ENCODE results near the gene SOX10. TPM values are rescaled to one million over a fixed set of nuclear protein-coding genes. Genes with fewer than 3 reads are reported as not detected.

SOX10 gene
- total RNA-seq, 1 donor from 2014 or later: 0.62 TPM

DNA sequence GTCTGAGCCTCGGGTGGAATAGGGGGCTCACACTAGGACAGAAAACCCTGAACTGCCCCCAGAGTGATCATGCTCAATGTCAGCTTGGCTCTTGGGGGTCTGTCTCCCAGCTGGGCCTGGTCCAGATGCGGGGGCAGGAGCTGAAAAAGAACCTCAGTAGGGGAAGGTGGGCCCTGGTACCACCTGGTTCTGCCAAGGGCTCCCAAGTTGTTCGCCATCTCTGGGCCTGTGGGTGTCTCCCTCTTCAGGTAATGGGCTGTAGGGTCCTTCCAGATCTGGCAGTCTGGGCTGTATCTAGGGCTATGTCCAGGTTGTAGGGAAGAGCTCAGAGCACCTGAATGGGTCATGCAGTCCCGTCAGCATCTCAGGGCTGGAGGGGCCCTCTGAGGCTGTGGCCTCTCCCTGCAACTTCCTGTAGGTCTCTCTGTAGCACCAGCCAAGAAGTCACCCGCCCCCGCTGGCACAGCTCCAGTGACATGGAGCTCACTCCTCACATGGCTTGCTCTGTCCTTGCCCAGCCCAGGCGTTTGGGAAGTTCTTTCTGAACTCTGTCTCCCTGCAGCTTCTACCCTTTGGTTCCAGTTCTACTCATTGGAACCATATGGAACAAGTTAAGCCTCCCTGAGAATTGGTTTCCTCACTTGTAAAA is 33.0 kb upstream of the SOX10 start:
- intact Hi-C loops (cut with DNase I): no loop called here
- DNase-seq (ENCODE audit: low spot score): peak; percentile 89

GRCh38 chr22:38016182-38017151 is 32.1 kb upstream of the SOX10 start:
- DNase-seq (ENCODE audit: low spot score): no peak
- intact Hi-C loops (cut with DNase I): no loop called here

DNA sequence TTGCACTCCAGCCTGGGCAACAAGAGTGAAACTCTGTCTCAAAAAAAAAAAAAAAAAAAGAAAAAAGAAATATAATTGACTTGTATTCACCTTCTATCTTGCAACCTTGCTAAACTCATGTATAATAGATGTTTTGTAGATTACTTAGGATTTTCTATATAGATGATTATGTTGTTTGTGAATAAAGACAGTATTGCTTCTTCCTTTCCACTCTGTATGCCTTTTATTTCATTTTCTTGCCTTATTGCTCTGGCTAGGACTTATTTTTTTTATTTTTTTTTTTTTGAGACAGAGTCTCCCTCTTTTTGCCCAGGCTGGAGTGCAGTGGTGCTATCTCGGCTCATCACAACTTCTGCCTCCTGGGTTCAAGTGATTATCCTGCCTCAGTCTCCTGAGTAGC is 29.7 kb upstream of the SOX10 start:
- no peak for DNase-seq (ENCODE audit: low spot score)
- intact Hi-C loops (cut with DNase I): no loop called here

- no peak for DNase-seq (ENCODE audit: low spot score)
- intact Hi-C loops (cut with DNase I): no loop called here
These were observed 28.3 kb upstream of the SOX10 start for GRCh38 chr22:38012604-38013072.

DNA sequence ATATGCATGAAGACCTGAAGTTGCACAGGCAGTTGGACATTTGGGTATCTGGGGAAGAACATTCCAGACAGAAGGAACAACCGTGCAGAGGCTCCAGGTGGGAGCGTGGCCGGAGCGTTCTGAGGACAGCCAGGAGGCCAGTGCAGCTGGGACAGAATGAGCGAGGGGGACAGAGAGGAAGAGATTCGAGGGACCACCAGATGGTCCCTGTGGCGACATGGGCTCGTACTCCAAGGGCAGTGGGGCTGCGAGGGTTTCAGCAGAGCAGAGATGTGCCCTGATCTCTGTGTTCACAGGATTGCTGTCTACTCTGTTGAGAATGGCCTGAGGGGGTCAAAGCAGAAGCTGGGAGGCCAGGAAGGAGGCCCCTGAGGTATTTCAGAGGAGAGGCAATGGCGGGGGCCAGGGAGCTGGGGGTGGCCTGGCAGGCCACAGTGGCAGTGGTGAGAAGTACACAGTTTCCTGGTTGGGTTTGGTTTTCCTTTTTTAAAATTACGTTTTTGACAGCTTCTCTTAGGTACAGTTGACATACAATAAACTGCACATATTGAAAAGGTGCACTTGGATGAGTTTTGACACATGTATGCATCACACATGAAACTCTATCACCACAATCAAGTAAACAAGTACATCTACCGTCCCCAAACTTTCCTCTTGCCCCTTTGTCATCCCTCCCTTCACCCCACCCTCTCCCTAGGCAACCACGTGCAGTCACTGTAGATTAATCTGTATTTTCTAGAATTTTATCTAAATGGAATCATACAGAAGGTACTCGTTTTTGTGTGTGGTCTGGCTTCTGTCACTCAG is 24.8 kb upstream of the SOX10 start:
- no peak for DNase-seq (ENCODE audit: low spot score)

GRCh38 chr22:38007330-38007902 is 23.1 kb upstream of the SOX10 start:
- no peak for DNase-seq (ENCODE audit: low spot score)
- intact Hi-C loops (cut with DNase I): no loop called here

More for the DNA sequence above, 24.8 kb upstream of the SOX10 start:
- intact Hi-C loops (cut with DNase I): no loop called here

DNA sequence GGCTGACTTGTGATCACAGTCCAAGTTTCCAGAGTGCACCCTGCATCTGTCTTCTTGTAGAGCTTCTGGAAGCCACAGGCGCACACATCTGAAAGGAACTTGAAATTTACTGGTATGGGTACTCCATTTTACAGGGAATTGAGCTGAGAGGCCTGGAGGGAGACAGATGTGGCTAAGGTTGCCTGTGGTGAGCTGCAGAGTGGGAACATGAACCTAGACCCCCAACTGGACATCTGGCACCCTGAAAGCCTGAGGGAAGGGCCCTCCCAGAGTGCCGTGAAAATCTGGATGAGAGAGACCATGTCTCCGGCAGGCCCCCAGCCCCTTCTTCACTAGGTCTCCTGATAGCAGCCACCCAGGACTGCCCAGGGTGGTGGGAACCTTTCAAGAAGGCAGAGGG is 22.6 kb upstream of the SOX10 start:
- intact Hi-C loops (cut with DNase I): no loop called here
- no peak for DNase-seq (ENCODE audit: low spot score)

DNA sequence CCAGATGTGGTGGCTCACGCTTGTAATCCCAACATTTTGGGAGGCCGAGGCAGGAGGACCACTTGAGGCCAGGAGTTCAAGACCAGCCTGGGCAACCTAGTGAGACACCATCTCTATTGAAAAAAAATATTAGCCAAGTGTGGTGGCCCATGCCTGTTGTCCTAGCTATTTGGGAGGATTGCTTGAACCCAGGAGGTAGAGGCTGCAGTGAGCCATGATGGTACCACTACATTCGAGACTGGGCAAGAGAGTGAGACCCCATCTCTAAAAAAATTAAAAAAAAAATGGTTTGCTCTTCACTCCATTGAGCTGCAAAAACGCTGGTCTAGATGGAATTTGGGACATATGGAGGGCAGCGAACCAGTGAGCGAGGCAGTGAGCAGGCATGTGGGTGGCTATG is 21.6 kb upstream of the SOX10 start:
- intact Hi-C loops (cut with DNase I): no loop called here
- no peak for DNase-seq (ENCODE audit: low spot score)

DNA sequence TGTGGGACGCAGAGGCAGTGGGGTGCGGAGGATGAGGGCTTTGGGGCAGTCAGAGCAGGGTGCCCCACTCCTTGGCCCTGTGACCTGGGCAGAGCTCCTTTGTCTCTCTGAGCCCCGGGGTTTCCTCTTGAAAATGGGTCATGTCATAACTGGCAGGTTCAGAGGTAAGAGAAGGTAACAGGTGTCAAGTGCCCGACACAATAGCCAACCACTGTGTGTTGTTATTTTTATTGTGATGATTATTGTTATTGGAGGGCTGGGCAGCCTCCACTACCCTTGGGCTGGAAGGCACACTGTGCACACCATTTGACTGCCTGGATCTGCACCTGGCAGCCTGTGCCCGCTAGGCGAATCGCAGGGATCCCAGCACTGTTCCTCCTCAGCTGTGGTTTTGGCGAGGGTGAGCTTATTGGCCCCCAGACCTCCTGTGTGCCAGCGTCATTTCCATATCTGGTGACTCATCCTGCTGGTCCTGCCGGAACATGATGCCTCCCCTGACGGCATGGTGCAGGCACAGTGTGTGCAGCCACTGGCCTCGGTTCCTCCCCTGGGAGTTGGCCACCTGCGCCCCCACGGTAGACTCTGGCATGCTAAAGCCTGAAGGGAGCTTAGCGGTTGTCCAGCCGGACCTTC is 15.4 kb upstream of the SOX10 start:
- DNase-seq (ENCODE audit: low spot score): no peak
- intact Hi-C loops (cut with DNase I): no loop called here

GRCh38 chr22:37999236-37999635 is 14.9 kb upstream of the SOX10 start:
- DNase-seq (ENCODE audit: low spot score): no peak
- intact Hi-C loops (cut with DNase I): no loop called here

DNA sequence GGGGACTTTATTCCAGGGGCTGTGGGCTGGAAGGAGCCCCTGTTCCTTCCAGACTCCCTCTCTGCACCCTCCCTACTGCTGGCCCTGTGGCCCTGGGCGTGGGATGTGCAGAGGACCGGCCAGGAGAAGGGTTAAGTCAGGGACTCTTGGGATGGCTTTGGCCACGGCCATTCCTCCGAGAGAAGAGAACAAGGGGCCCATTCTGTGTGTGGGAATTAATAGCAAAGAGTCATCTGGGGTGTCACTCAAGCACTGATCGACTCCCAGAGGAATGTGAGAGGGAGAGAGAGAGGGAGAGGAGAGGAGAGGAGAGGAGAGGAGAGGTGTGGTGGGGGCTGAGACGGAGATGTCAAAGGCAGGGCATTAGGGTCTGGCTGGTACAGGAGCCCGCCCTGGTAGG is 14.2 kb upstream of the SOX10 start:
- intact Hi-C loops (cut with DNase I): no loop called here
- DNase-seq (ENCODE audit: low spot score): no peak

DNA sequence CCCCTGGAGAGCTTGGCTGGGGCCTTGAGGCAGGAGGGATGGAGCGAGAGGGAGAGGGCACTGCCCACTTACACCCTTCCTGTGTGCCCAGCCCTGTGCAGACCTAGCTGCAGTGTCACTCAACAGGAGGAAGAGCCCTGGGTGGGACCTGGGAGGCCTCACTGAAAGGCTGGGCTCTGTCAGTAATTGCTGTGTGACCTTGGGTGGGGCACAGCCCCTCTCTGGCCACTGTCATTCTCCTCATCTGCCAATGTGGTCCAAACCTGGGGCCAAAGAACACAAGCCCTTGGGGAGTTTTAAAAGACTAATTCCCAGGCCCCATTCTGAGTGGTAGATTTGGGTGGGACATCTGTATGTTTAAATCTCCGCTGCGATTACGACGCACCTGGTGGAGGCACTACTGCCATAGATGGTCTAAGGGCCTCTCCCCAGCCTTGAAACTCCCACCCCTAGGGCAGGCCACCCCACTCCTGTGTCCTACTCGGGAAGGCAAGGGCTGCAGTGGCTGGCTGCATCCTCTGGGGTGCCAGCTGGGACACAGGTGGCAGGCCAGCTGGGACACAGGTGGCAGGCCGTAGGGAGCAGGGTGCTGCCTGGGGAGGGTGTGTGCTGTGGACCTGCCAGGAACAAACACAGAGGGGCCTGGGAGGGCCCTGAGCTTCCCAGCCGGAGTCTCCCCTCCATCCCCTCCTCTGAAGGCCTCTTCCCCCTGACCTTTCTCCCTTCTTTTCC is 12.3 kb upstream of the SOX10 start:
- intact Hi-C loops (cut with DNase I): no loop called here

DNA sequence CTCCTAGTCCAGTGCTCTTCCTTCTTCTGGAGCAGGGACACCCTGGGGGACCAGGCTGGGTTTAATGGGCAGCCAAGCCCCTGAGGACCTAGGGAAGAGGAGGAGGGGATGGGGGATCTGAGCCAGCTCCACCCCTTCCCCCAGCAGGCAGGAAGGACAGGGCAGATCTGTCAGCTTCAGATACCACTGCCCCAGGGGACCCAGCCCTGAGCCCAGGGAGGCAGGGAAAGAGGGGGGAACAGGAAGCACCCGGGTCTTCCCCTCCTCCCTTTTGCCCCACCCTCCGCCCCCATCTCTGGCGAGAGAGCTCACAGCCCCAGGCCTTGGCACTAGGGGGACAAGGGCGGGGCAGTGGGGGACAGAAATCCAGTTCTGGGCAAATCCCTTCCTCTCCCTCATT is 11.7 kb upstream of the SOX10 start:
- no peak for DNase-seq (ENCODE audit: low spot score)
- intact Hi-C loops (cut with DNase I): no loop called here

More for the DNA sequence above, 12.3 kb upstream of the SOX10 start:
- DNase-seq (ENCODE audit: low spot score): no peak

- no peak for DNase-seq (ENCODE audit: low spot score)
- intact Hi-C loops (cut with DNase I): no loop called here
These were observed 11.1 kb upstream of the SOX10 start for GRCh38 chr22:37995460-37995859.

- intact Hi-C loops (cut with DNase I): no loop called here
- no peak for DNase-seq (ENCODE audit: low spot score)
These were observed 10.6 kb upstream of the SOX10 start for GRCh38 chr22:37994982-37995381.

GRCh38 chr22:37994049-37994448 is 9.7 kb upstream of the SOX10 start:
- DNase-seq (ENCODE audit: low spot score): no peak
- intact Hi-C loops (cut with DNase I): no loop called here

DNA sequence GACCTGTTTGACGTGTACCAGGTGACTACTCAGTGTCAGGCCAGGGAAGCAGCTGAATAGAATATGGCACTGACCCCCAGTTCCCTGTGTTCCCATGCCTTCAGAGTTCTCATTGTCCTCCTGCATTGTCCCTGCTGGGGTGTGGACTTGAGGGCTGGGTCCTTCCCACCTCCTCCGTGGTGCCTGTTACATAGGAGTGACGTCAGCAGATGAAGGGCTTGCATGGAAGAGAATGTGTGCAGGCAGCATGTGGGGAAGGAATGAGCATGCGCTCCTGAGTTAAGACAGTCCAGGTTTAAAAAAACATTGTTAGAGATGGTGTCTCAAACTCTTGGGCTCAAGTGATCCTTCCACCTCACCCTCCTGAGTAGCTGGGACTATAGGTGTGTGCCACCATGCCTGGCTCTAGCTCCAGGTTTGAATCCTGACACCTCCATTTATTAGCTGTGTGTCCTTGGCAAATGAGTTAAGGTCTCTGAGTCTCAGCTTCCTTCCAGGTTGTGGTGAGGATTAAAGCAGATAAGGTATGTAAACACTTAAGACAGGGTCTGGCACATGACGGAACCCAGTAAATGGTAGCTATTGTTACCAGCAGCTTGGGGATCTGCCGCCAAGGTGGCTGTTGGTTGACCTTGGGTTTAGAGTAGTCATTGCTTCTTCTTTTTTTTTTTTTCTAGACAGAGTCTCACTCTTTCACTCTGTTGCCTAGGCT is 7.5 kb upstream of the SOX10 start:
- intact Hi-C loops (cut with DNase I): no loop called here
- DNase-seq (ENCODE audit: low spot score): no peak

- no peak for DNase-seq (ENCODE audit: low spot score)
- intact Hi-C loops (cut with DNase I): no loop called here
These were observed 6.5 kb upstream of the SOX10 start for GRCh38 chr22:37990862-37991261.
